Kidney tubule cell (primary cell): Measurements from ENCODE around the gene TGFB2.
"Not testable (repeated sequence)": the region's sequence is repeated elsewhere in the genome, so short reads cannot be mapped to it uniquely, and the experiment has no call there.

Source experiments
- DNase-seq: peaks from one replicate; pipeline ENCODE4 v3.0.0-alpha.2; 2018; ENCODE audit warnings: low spot score

The TGFB2 gene

GRCh38 chr1:218344814-218345672 is at the start of gene TGFB2:
TSS of gene TGFB2 (plus strand) at chr1:218345336. CDS start at chr1:218346702, 1,366 bp downstream.
- DNase-seq, result peak; percentile 89

- no peak for DNase-seq
Observed at GRCh38 chr1:218296162-218296561, 49.0 kb upstream of the TGFB2 start.

GRCh38 chr1:218297461-218297860 is 47.7 kb upstream of the TGFB2 start:
- DNase-seq, result no peak

- no peak for DNase-seq
Observed at GRCh38 chr1:218297867-218298266, 47.3 kb upstream of the TGFB2 start.

GRCh38 chr1:218298398-218298797 is 46.7 kb upstream of the TGFB2 start:
- no peak for DNase-seq

- DNase-seq, result peak; percentile 47
Observed at GRCh38 chr1:218299416-218299815, 45.7 kb upstream of the TGFB2 start.

GRCh38 chr1:218301217-218301616 is 43.9 kb upstream of the TGFB2 start:
- no peak for DNase-seq

GRCh38 chr1:218302155-218302554 is 43.0 kb upstream of the TGFB2 start:
- no peak for DNase-seq

- DNase-seq, result no peak
Observed at GRCh38 chr1:218303176-218303879, 41.8 kb upstream of the TGFB2 start.

GRCh38 chr1:218304281-218305039 is 40.7 kb upstream of the TGFB2 start:
- peak; percentile 67 for DNase-seq

- no peak for DNase-seq
Observed at GRCh38 chr1:218305472-218306064, 39.6 kb upstream of the TGFB2 start.

GRCh38 chr1:218312509-218312908 is 32.6 kb upstream of the TGFB2 start:
- DNase-seq, result no peak

- DNase-seq, result no peak
Observed at GRCh38 chr1:218314316-218314715, 30.8 kb upstream of the TGFB2 start.

- no peak for DNase-seq
Observed at GRCh38 chr1:218315638-218316037, 29.5 kb upstream of the TGFB2 start.

GRCh38 chr1:218317061-218317460 is 28.1 kb upstream of the TGFB2 start:
- DNase-seq, result no peak

GRCh38 chr1:218320182-218320581 is 25.0 kb upstream of the TGFB2 start:
- not testable (repeated sequence) for DNase-seq

- no peak for DNase-seq
Observed at GRCh38 chr1:218322762-218323161, 22.4 kb upstream of the TGFB2 start.

- DNase-seq, result no peak
Observed at GRCh38 chr1:218323568-218324225, 21.4 kb upstream of the TGFB2 start.

GRCh38 chr1:218324226-218324580 is 20.9 kb upstream of the TGFB2 start:
- no peak for DNase-seq

- DNase-seq, result no peak
Observed at GRCh38 chr1:218328769-218329168, 16.4 kb upstream of the TGFB2 start.

GRCh38 chr1:218330043-218330623 is 15.0 kb upstream of the TGFB2 start:
- DNase-seq, result peak; percentile 57
